H1 (cell line): ENCODE results near the gene CTBP2. TPM values are rescaled to one million over a fixed set of nuclear protein-coding genes. Genes with fewer than 3 reads are reported as not detected.

Experiments used
- CTCF ChIA-PET: fragments of 300-600 bp; sonication (Branson Sonifier 250); formaldehyde crosslinking; loops from one replicate; lab custom pipeline; 2021; ENCODE audit not compliant: partially characterized antibody; lab: Charles Lee
- POLR2A ChIA-PET: fragments of 300-600 bp; sonication (Branson Sonifier 250); formaldehyde crosslinking; loops from one replicate; lab custom pipeline; 2021; ENCODE audit warnings: inconsistent platforms; ENCODE audit not compliant: partially characterized antibody; lab: Charles Lee
- DNase-seq, 2 experiments: peaks; one replicate each; pipeline versions ENCODE4 v3.0.0 to v3.0.0-alpha.2; 2010 to 2022; ENCODE audit warnings: low spot score in 2 of 2, low read depth in 1 of 2, mixed read lengths in 1 of 2
- FAIRE-seq: peaks from 2 replicates; lab custom pipeline; 2011; peaks lifted over from hg19 to GRCh38; lab: Jason Lieb, UNC
- H2AFZ ChIP-seq: 2 replicates; pipeline ENCODE4 v1.8.1; 2012; ENCODE audit warnings: low read length, inconsistent platforms
- H2AK5ac ChIP-seq: 2 replicates; pipeline ENCODE4 v1.6.1; 2013; ENCODE audit warnings: low read depth, low read length
- H2BK120ac ChIP-seq: replicated peaks from 2 replicates; pipeline ENCODE3; 2013; ENCODE audit warnings: low read depth, low read length, inconsistent platforms
- H2BK12ac ChIP-seq: 2 replicates; pipeline ENCODE4 v1.6.1; 2013; ENCODE audit warnings: low read depth, low read length
- H2BK15ac ChIP-seq: 2 replicates; pipeline ENCODE4 v1.6.1; 2013; ENCODE audit warnings: low read length
- H2BK20ac ChIP-seq: 2 replicates; pipeline ENCODE4 v1.6.1; 2013; ENCODE audit warnings: low read length
- H2BK5ac ChIP-seq: 2 replicates; pipeline ENCODE4 v1.6.1; 2013; ENCODE audit warnings: low read depth, low read length
- H3K14ac ChIP-seq: 2 replicates; pipeline ENCODE4 v1.6.1; 2013; ENCODE audit warnings: inconsistent platforms; ENCODE audit not compliant: insufficient read length
- H3K18ac ChIP-seq: 2 replicates; pipeline ENCODE4 v1.6.1; 2013; ENCODE audit warnings: low read length; ENCODE audit errors: extremely low read depth
- H3K23ac ChIP-seq: 2 replicates; pipeline ENCODE4 v1.6.1; 2013; ENCODE audit warnings: inconsistent platforms; ENCODE audit not compliant: insufficient read length
- H3K23me2 ChIP-seq: 2 replicates; pipeline ENCODE4 v1.6.1; 2013; ENCODE audit warnings: low read depth, low read length
- H3K27ac ChIP-seq: 2 replicates; pipeline ENCODE4 v1.6.1; 2011; ENCODE audit warnings: low read depth, low read length, inconsistent platforms
- H3K27me3 ChIP-seq, 4 experiments: replicated peaks in 1 of 4; 1 replicate in 1 of 4; 2 replicates in 3 of 4; pipeline versions ENCODE4 v1.6.1 to v1.8.1; 2011 to 2013; ENCODE audit warnings: low read length in 3 of 4, mild to moderate bottlenecking in 3 of 4, inconsistent platforms in 2 of 4, mixed read lengths in 2 of 4, moderate library complexity in 1 of 4; ENCODE audit not compliant: control insufficient read depth in 3 of 4, insufficient read depth in 3 of 4; ENCODE audit errors: extremely low read depth in 1 of 4
- H3K36me3 ChIP-seq, 4 experiments: 2 replicates each; pipeline versions ENCODE4 v1.6.1 to v1.8.1; 2011 to 2013; ENCODE audit warnings: mild to moderate bottlenecking in 4 of 4, low read length in 3 of 4, moderate library complexity in 2 of 4, control low read depth in 1 of 4, inconsistent platforms in 1 of 4; ENCODE audit not compliant: insufficient read depth in 4 of 4, control insufficient read depth in 2 of 4
- H3K4ac ChIP-seq: replicated peaks from 2 replicates; pipeline ENCODE3; 2013; ENCODE audit warnings: low read length, low read depth, mixed read lengths, inconsistent platforms; ENCODE audit not compliant: insufficient read length
- H3K4me1 ChIP-seq, 4 experiments: replicated peaks in 1 of 4; 1 replicate in 1 of 4; 2 replicates in 3 of 4; pipeline versions ENCODE4 v1.6.1 to v1.8.1; 2011 to 2013; ENCODE audit warnings: low read length in 3 of 4, inconsistent platforms in 2 of 4, mixed read lengths in 1 of 4; ENCODE audit not compliant: insufficient read depth in 4 of 4, control insufficient read depth in 3 of 4
- H3K4me2 ChIP-seq, 2 experiments: 2 replicates each; pipeline versions ENCODE4 v1.6.1 to v1.8.1; 2011 to 2013; ENCODE audit warnings: low read depth in 2 of 2, low read length in 2 of 2, control low read depth in 1 of 2, inconsistent platforms in 1 of 2, mild to moderate bottlenecking in 1 of 2; ENCODE audit not compliant: insufficient read depth in 1 of 2
- H3K4me3 ChIP-seq, 4 experiments: fragments of 200-600, 300-600 bp in 1 of 4; sonication (generic), shearing (Covaris generic), sonication (Bioruptor Twin) in 1 of 4; 2 replicates each; pipeline versions ENCODE4 v1.5.1 to v1.8.1; 2011 to 2016; ENCODE audit warnings: low read length in 4 of 4, low read depth in 3 of 4, control low read depth in 2 of 4, inconsistent platforms in 2 of 4, mild to moderate bottlenecking in 2 of 4, mixed read lengths in 1 of 4, moderate library complexity in 1 of 4; ENCODE audit not compliant: insufficient read depth in 2 of 4; ENCODE audit errors: extremely low read depth in 1 of 4
- H3K56ac ChIP-seq: replicated peaks from 2 replicates; pipeline ENCODE3; 2013; ENCODE audit warnings: low read depth, mild to moderate bottlenecking, mixed read lengths, low read length, inconsistent platforms; ENCODE audit not compliant: insufficient read length
- H3K79me1 ChIP-seq: 2 replicates; pipeline ENCODE4 v1.6.1; 2013; ENCODE audit warnings: low read depth, low read length, control low read depth
- H3K79me2 ChIP-seq, 2 experiments: 2 replicates each; pipeline versions ENCODE4 v1.6.1 to v1.8.1; 2012 to 2013; ENCODE audit warnings: low read length in 2 of 2, mild to moderate bottlenecking in 2 of 2, inconsistent platforms in 1 of 2; ENCODE audit not compliant: insufficient read depth in 2 of 2, control insufficient read depth in 1 of 2
- H3K9ac ChIP-seq, 4 experiments: replicated peaks in 1 of 4; 1 replicate in 1 of 4; 2 replicates in 3 of 4; pipeline versions ENCODE4 v1.6.1 to v1.8.1; 2011 to 2013; ENCODE audit warnings: low read depth in 3 of 4, low read length in 3 of 4, control low read depth in 2 of 4, mild to moderate bottlenecking in 2 of 4, moderate library complexity in 2 of 4, inconsistent platforms in 1 of 4; ENCODE audit errors: extremely low read depth in 1 of 4
- H3K9me3 ChIP-seq, 2 experiments: 2 replicates each; pipeline versions ENCODE4 v1.6.1 to v1.8.1; 2012 to 2013; ENCODE audit warnings: mild to moderate bottlenecking in 2 of 2, moderate library complexity in 2 of 2, control low read depth in 1 of 2, inconsistent platforms in 1 of 2, low read depth in 1 of 2, low read length in 1 of 2, mixed read lengths in 1 of 2; ENCODE audit not compliant: insufficient read depth in 2 of 2
- H4K20me1 ChIP-seq, 2 experiments: replicated peaks in 1 of 2; 2 replicates each; pipeline versions ENCODE3 to v1.8.1; 2011 to 2013; ENCODE audit warnings: inconsistent platforms in 2 of 2, low read length in 2 of 2, mild to moderate bottlenecking in 1 of 2; ENCODE audit not compliant: insufficient read depth in 2 of 2, control insufficient read depth in 1 of 2
- H4K5ac ChIP-seq: 2 replicates; pipeline ENCODE4 v1.6.1; 2013; ENCODE audit warnings: low read length, low read depth, mixed read lengths, inconsistent platforms; ENCODE audit not compliant: insufficient read length
- H4K8ac ChIP-seq: 2 replicates; pipeline ENCODE4 v1.8.0; 2013; ENCODE audit warnings: mild to moderate bottlenecking, moderate library complexity, low read length, inconsistent platforms; ENCODE audit not compliant: insufficient read depth; ENCODE audit errors: extremely low read depth
- H4K91ac ChIP-seq: replicated peaks from 2 replicates; pipeline ENCODE3; 2013; ENCODE audit warnings: low read length, mixed read lengths, inconsistent platforms; ENCODE audit not compliant: insufficient read length
- BCL11A ChIP-seq, 2 experiments: IDR thresholded peaks; one replicate each; pipeline ENCODE4 v1.6.1; 2011; ENCODE audit warnings: low read depth in 2 of 2, low read length in 2 of 2, mild to moderate bottlenecking in 2 of 2
- CREB1 ChIP-seq: IDR thresholded peaks from 2 replicates; pipeline ENCODE4 v1.6.1; 2012; ENCODE audit warnings: inconsistent platforms
- E2F6 ChIP-seq: IDR thresholded peaks from 2 replicates; pipeline ENCODE4 v1.6.1; 2012; ENCODE audit warnings: inconsistent platforms
- GTF2F1 ChIP-seq: IDR thresholded peaks from 2 replicates; pipeline ENCODE4 v1.6.1; 2012; ENCODE audit warnings: low read depth, low read length, improper control_type of control experiment, borderline replicate concordance
- MAX ChIP-seq: IDR thresholded peaks from 2 replicates; pipeline ENCODE4 v1.6.1; 2012; ENCODE audit warnings: inconsistent platforms
- RBBP5 ChIP-seq: IDR thresholded peaks from 2 replicates; pipeline ENCODE4 v1.7.1; 2012; ENCODE audit warnings: low read depth, mild to moderate bottlenecking, inconsistent platforms, low read length, moderate library complexity, borderline replicate concordance
- SIX5 ChIP-seq: IDR thresholded peaks from 2 replicates; pipeline ENCODE4 v1.6.1; 2011; ENCODE audit warnings: mild to moderate bottlenecking, low read depth, low read length
- YY1 ChIP-seq: IDR thresholded peaks from 2 replicates; pipeline ENCODE4 v1.6.1; 2011; ENCODE audit warnings: low read depth, mild to moderate bottlenecking, low read length
- WGBS, 2 experiments: shearing (Covaris generic) in 1 of 2; methylation state at CpG; one replicate each; pipeline versions ENCODE4 v1.1.6 to v1.1.7; 2013 to 2015; ENCODE audit warnings: low lambda C conversion rate in 2 of 2, mixed read lengths in 2 of 2, inconsistent platforms in 1 of 2, low coverage in 1 of 2, missing lambda C conversion rate in 1 of 2; ENCODE audit not compliant: insufficient replicate concordance in 2 of 2, insufficient coverage in 1 of 2, insufficient read length in 1 of 2; ENCODE audit errors: extremely low coverage in 1 of 2, missing lambda C conversion rate in 1 of 2; 5-methylcytosine and 5-hydroxymethylcytosine counted together
- polyA plus RNA-seq, 7 experiments: library from polyadenylated mRNA; depleted of rRNA in 3 of 7; stranded (reverse) in 5 of 7; unstranded in 2 of 7; fragments of >200 nt in 5 of 7; fragments of 200-250 nt in 2 of 7; gene quantifications; 1 replicate in 5 of 7; 2 replicates in 1 of 7; 4 replicates in 1 of 7; pipeline versions ENCODE4 v1.2.1 to v1.2.3, GENCODE V29; 2011 to 2013; ENCODE audit warnings: missing spikeins in 2 of 7, mixed read lengths in 2 of 7
- total RNA-seq: library from RNA; stranded (reverse); fragmentation: NEBNext Ultra II Directional; extraction: Animal tissue kit (Norgen Biotek cat#: 25700); gene quantifications from 2 replicates; pipeline ENCODE4 v1.2.1, GENCODE V29; 2021

Gene CTBP2
- total and polyA plus RNA-seq, 2 of the 8 experiments (the other 6 are each of a cell fraction or from before 2014, with no cell fraction given) = 208 to 221 TPM

- H3K79me1 ChIP-seq = peaks cover 41% of the 10 kb centered on the region
- POLR2A ChIA-PET = interaction anchor here (1.1 to 2.2 kb wide), 7 partner anchors 9 to 54 kb away, joined by 3 to 9 read pairs (median 3); no protein-coding TSS in a partner anchor
- FAIRE-seq (no peak), DNase-seq (no peak)
- CTCF ChIA-PET = interaction anchor here (0.6 to 3.6 kb wide), 8 partner anchors 16 to 92 kb away, joined by 3 to 14 read pairs (median 3); no protein-coding TSS in a partner anchor
- H4K91ac ChIP-seq = no peak overlapping the region
- H3K4me1 ChIP-seq = peaks cover 0 to 14% (median 6%) of the 10 kb centered on the region in 4 experiments; a peak in 4 of 7 replicates
- no peak overlapping the region; a peak in 1 of 4 replicates for H3K4me2 ChIP-seq
- H3K9me3 ChIP-seq = no peaks in the 10 kb centered on the region
- no peak overlapping the region for H2BK15ac ChIP-seq
- H4K5ac ChIP-seq = no peak overlapping the region
- H3K9ac ChIP-seq = no peak overlapping the region
- H2AK5ac ChIP-seq = peak overlapping the region; percentile 75; the same call in 1 of the 2 replicates
- peaks cover 0 to 52% (median 9%) of the 10 kb centered on the region in 4 experiments; a peak in 5 of 8 replicates for H3K36me3 ChIP-seq
- H3K4ac ChIP-seq = no peak overlapping the region
- H2BK120ac ChIP-seq = no peak overlapping the region
- no peaks in the 10 kb centered on the region for H3K23me2 ChIP-seq
- TF ChIP-seq SIX5 (no peak), MAX (no peak), RBBP5 (no peak), BCL11A (IDR thresholded peaks at IDR 0.05; ENCODE audit: low read depth in 2 of 2, low read length in 2 of 2) (no peak), CREB1 (no peak), YY1 (no peak), GTF2F1 (no peak), E2F6 (no peak)
- H3K18ac ChIP-seq = no peak overlapping the region; the same call in 1 of the 2 replicates
- no peak overlapping the region for H2AFZ ChIP-seq
- no peak overlapping the region for H3K56ac ChIP-seq
- H3K14ac ChIP-seq = no peak overlapping the region
- no peak overlapping the region for H3K23ac ChIP-seq
- no peak overlapping the region for H2BK20ac ChIP-seq
- H4K20me1 ChIP-seq = peaks cover 62 to 63% of the 10 kb centered on the region in 2 experiments
- no peak overlapping the region for H2BK12ac ChIP-seq
- H3K79me2 ChIP-seq = peaks cover 23 to 100% of the 10 kb centered on the region in 2 experiments
- no peak overlapping the region for H3K4me3 ChIP-seq
- H4K8ac ChIP-seq = no peak overlapping the region
- WGBS, 2 experiments = 88% methylated on average over 18 of the region's 18 CpGs; no CpG with 5 or more reads in 1 of the 2 experiments
- peak overlapping the region; percentile 44; the same call in 1 of the 2 replicates for H2BK5ac ChIP-seq
- no peak overlapping the region for H3K27ac ChIP-seq
- H3K27me3 ChIP-seq = no peaks in the 10 kb centered on the region
Observed at GRCh38 chr10:125084614-125085257, 75.6 kb downstream of the CTBP2 start.
